Type B pancreatic cell (in vitro differentiated cells): ENCODE data around the gene NPAS3. TPM values are rescaled to one million over a fixed set of nuclear protein-coding genes. Genes with fewer than 3 reads are reported as not detected.
A peak's percentile ranks its signal among the peaks of the same experiment; 100 is the strongest.

Source experiments
- DNase-seq: peaks from one replicate; pipeline ENCODE4 v3.0.0; 2021; ENCODE audit warnings: mixed read lengths; ENCODE audit not compliant: unreplicated experiment; ENCODE audit errors: extremely low spot score
- H3K27ac Mint-ChIP-seq: 2 replicates; pipeline ENCODE4 v1.8.0; 2021; ENCODE audit warnings: mild to moderate bottlenecking, mixed read lengths
- H3K27me3 Mint-ChIP-seq: 2 replicates; pipeline ENCODE4 v1.8.0; 2021; ENCODE audit warnings: mixed read lengths
- H3K36me3 Mint-ChIP-seq: 2 replicates; pipeline ENCODE4 v1.8.0; 2021; ENCODE audit warnings: mixed read lengths
- H3K4me1 Mint-ChIP-seq: one replicate; pipeline ENCODE4 v1.8.0; 2021; ENCODE audit warnings: mixed read lengths; ENCODE audit not compliant: unreplicated experiment
- H3K4me3 Mint-ChIP-seq: 2 replicates; pipeline ENCODE4 v1.8.0; 2021; ENCODE audit warnings: mild to moderate bottlenecking, mixed read lengths
- H3K9me3 Mint-ChIP-seq: 2 replicates; pipeline ENCODE4 v1.8.0; 2021; ENCODE audit warnings: mixed read lengths
- CTCF ChIP-seq: fragments of 200-600 bp; sonication (generic); conservative IDR thresholded peaks from 2 replicates; pipeline ENCODE4 v1.5.0; 2021; ENCODE audit warnings: antibody characterized with exemption, mild to moderate bottlenecking
- total RNA-seq: library from RNA; stranded (reverse); gene quantifications from 2 replicates; pipeline ENCODE4 v1.2.1, GENCODE V29; 2021; ENCODE audit warnings: low replicate concordance

Gene NPAS3
- total RNA-seq, 1 donor from 2014 or later, result 8.7 TPM

GRCh38 chr14:33792720-33793368, 854.2 kb downstream of the NPAS3 start:
- DNase-seq, result peak; percentile 87
- Mint-ChIP-seq H3K27ac (no peak overlapping the region), H3K27me3 (peaks cover 61% of the 10 kb centered on the region), H3K4me3 (peak overlapping the region; percentile 78), H3K36me3 (no peaks in the 10 kb centered on the region), H3K9me3 (no peaks in the 10 kb centered on the region), H3K4me1 (peaks cover 36% of the 10 kb centered on the region)
- TF ChIP-seq CTCF, result peak; percentile 99

- DNase-seq, result no peak
- Mint-ChIP-seq H3K27ac (no peak overlapping the region), H3K36me3 (no peaks in the 10 kb centered on the region), H3K9me3 (no peaks in the 10 kb centered on the region), H3K4me3 (peak overlapping the region; percentile 78), H3K4me1 (peaks cover 29% of the 10 kb centered on the region), H3K27me3 (peaks cover 59% of the 10 kb centered on the region)
- no peak for TF ChIP-seq CTCF
Measured at GRCh38 chr14:33793398-33794110, 854.9 kb downstream of the NPAS3 start.

- peaks cover 56% of the 10 kb centered on the region for H3K27me3 Mint-ChIP-seq
- TF ChIP-seq CTCF, result no peak
- H3K36me3 Mint-ChIP-seq, result no peaks in the 10 kb centered on the region
Measured at GRCh38 chr14:33794791-33795305, 856.2 kb downstream of the NPAS3 start.

GRCh38 chr14:33796356-33796755, 857.7 kb downstream of the NPAS3 start:
- no peak overlapping the region for H3K4me3 Mint-ChIP-seq
- peaks cover 5% of the 10 kb centered on the region for H3K9me3 Mint-ChIP-seq
- peaks cover 53% of the 10 kb centered on the region for H3K27me3 Mint-ChIP-seq
- H3K27ac Mint-ChIP-seq, result no peak overlapping the region
- H3K4me1 Mint-ChIP-seq, result peaks cover 24% of the 10 kb centered on the region
- no peak for DNase-seq
- peaks cover 4% of the 10 kb centered on the region for H3K36me3 Mint-ChIP-seq
- no peak for TF ChIP-seq CTCF

More at GRCh38 chr14:33794791-33795305, 856.2 kb downstream of the NPAS3 start:
- Mint-ChIP-seq H3K4me1 (peaks cover 28% of the 10 kb centered on the region), H3K4me3 (no peak overlapping the region), H3K9me3 (no peaks in the 10 kb centered on the region), H3K27ac (no peak overlapping the region)
- no peak for DNase-seq

GRCh38 chr14:33799705-33800570, 861.3 kb downstream of the NPAS3 start:
- H3K36me3 Mint-ChIP-seq, result peaks cover 4% of the 10 kb centered on the region
- no peak for TF ChIP-seq CTCF
- no peak overlapping the region for H3K4me3 Mint-ChIP-seq
- peaks cover 25% of the 10 kb centered on the region for H3K27me3 Mint-ChIP-seq
- no peak overlapping the region for H3K27ac Mint-ChIP-seq
- DNase-seq, result no peak
- H3K9me3 Mint-ChIP-seq, result peaks cover 5% of the 10 kb centered on the region
- no peaks in the 10 kb centered on the region for H3K4me1 Mint-ChIP-seq
